ENCODE results near the gene ADGRD1.
"Not testable (repeated sequence)": the region's sequence is repeated elsewhere in the genome, so short reads cannot be mapped to it uniquely, and the experiment has no call there.

ADGRD1 gene

DNA sequence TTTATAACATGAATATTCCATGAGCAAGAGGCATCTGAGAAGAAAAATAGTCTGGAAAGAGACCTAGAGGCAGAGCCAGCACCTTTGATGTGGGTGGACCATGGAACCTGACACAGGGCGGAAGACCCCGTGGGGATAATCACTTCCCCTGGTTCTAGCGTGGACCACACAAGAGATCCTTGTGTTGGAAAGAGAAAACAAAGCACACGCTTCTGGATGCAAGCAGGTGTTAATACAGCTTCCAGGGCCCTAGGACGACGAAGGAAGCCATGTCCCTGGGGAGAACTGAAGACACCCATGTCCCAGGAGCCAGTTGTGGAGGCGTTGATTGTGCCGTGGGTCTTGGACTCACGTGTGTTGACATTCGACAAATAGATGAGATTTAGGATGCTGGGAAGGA is 102.9 kb downstream of the ADGRD1 start:
- DNase-seq (ENCODE audit: low read depth) = no peak

DNA sequence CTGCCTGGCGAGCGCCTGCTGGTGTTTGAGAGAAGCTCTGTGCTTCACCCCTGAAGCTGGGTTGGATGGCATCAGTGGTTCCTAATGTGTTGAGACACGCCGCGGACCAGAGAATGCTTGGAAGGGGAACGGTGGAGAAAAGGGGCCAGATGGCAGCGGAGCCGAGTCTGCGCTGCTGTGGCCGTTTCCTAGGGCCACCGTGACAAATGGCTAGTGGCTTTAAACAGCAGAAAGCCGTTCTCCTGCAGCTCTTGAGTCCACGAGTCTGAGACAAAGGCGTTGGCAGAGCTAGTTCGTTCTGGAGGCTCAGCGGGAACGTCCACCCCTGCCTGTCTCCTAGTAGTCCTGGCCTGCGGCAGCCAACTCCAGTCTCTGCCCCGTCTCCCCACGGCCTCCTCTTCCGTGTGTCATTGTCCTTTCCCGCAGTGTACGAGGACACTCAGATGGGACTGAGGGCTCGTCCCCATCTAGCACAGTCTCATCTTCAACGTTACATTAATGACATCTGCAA is 103.6 kb downstream of the ADGRD1 start:
- no peak for DNase-seq (ENCODE audit: low read depth)

DNA sequence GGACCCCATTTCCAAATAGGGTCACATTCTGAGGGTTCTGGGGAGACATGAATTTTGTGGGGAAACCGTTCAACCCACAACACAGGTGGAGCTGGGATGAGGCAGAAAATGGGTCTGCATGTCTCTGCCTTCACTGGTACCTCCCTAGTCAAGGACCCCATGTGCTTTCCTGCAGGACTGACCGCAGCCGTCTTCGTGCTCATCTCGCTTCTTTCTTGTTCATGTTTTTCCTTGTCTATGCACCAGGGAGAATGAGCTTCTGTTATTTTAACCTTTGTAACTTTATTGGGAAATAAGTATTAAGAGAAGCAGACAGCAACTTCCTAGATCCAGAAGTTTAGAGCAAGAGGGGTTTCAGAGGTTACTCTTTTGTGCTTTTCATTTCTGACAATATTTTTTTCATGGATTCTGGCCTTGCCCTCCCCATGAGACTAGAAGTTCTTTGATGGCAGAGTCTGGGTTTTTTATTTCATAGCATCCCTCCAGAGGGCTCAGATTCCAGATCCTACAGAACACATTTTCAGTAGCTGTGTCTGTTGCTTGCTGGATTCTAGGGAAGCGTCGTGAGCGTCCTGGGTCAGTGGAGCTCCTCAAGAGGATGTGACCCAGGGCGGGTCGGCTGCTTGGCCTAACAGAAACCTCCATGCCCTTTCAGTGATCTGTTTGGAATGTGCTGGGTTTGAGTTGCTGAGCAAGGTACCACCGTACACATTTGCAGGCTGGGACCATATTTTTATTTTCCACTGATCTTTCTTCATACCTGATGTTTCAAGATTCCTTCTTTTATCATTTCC is 104.2 kb downstream of the ADGRD1 start:
- no peak for DNase-seq (ENCODE audit: low read depth)

DNA sequence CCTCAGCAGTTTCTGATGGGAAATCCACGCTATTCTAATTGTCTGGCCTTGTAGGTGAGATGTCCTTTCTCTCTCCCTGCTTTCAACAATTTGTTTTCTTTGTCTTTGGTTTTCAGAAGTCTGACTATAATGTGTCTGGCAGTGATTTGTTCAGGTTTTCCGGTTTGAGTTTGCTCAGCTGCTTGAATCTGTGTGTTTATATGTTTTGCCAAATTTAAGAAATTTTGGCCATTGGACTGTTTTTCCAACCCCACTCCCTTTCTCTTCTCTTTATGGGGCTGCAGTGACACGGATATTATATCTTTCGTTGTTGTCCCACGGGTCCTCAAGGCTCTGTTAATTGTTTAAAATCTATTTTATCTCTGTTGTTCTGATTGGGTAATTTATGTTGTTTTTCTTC is 105.0 kb downstream of the ADGRD1 start:
- DNase-seq (ENCODE audit: low read depth) = no peak

- DNase-seq (ENCODE audit: low read depth) = no peak
These were observed 106.5 kb downstream of the ADGRD1 start for GRCh38 chr12:131060011-131060703.

GRCh38 chr12:131061041-131061806 is 107.5 kb downstream of the ADGRD1 start:
- no peak for DNase-seq (ENCODE audit: low read depth)

- DNase-seq (ENCODE audit: low read depth) = no peak
These were observed 109.7 kb downstream of the ADGRD1 start for GRCh38 chr12:131063413-131063812.

DNA sequence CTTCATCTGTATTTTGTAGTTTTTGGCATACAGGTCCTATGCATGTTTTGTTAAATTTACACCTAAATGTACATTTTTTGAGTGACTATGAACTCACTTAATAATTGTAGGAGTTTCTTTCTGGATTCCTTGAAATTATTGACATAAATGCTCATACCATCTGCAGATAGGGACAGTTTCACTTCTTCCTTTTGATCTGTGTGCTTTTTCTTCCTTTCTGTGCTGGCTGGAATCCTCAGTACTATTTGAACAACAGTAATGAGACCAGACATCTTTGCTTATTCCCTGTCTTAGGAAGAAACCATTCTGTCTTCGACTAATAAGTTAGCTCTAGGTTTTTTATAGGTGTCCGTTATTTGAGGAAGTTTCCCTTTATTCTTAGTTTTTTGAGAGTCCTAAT is 110.3 kb downstream of the ADGRD1 start:
- DNase-seq (ENCODE audit: low read depth) = no peak

DNA sequence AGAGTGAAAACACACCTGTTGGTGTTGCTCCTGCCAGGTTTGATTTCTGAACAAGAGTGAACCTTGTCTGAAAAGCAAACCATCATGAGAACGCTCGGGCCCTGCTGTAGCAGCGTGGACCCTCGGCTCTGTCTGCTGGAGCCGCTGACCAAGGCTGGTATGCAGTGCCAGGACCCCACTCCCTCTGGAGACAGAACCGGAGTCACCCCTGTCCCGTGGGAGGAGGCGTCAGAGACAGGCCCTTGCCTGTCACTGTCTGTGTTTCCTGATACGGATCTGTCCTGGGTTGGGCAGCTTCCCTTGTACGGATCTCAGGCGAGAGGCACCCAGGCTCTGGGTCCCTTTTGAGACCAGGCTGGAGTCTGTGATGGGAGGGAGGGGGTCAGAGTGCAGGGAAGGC is 111.6 kb downstream of the ADGRD1 start:
- DNase-seq (ENCODE audit: low read depth) = no peak

DNA sequence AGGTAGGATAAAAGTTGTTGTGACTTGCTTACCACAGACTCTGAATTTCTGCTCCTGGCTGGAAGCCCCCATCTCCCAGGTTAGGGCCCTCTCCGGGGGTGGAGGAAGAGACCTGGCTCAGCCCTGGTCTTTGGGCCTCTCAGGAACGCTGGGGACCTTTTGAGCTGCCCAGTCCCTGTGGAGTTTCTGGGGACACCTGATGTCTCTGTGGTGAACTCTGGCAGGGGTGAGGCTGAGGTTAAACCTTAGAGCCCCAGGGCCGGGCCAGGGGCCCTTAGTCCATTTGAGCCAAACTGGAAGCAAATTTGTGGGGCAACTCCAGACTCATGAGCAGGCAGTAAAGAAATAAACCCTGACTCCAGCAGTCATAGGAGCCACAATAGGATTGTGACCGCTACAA is 112.1 kb downstream of the ADGRD1 start:
- DNase-seq (ENCODE audit: low read depth) = no peak

DNA sequence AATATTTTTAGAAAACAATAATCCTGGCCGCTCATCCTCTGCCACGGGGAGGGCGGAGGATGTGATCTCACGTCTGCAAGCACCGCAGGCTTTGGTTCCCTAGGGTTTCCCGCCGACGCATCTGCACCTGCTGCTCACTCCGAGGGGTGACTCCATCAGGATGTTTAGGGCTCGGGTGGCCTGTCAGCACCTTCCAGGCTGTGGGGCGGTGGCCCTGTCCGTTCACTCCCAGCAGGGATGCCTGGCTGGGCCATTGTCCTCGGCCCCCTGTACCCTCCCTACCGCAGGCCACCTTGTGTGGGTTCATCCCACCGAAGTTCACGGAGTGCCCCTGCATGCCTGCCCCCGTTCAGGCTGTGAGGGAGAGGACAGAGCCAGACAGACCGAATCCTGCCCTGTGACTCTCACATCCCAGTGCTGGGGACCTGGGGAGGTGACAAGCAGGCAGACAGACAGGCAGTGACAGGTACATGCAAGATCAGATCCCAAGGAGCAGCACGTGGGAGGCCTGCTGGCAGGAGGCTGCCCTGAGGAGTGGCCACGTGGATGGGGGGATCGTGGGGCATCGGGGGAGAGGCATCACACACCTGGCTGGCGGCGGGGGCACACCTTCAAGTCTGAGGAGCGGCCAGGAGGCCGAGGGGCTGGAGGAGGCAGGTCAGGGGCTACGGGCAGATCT is 112.6 kb downstream of the ADGRD1 start:
- DNase-seq (ENCODE audit: low read depth) = no peak

DNA sequence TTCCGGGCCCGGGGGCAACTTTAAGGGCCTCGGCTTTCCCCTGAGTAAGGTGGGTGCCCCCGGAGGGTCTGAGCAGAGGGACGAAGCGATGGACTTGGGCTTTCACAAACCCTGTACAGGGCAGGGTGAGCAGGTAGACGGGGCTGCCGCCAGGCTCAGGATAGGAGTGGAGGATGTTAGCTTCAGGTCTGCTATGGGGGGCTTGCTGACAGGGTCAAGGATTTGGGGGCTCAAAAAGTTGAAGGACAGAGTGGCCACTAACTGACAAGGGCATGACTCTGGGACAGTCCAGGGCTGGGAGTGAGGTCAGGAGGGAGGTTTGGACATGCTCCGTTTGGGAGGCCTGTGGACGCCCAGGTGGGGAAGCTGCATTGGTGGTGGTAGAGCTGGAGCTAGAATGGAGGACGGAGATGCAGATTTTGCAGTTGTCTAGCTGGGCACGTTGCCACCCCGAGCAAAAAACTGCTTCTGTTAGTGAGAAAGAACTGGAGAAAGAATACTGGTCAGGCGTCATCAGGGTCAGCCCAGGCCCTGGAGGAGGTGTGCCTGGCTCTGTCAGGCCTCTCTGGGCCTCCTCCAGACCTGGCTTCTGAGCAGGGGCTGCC is 113.3 kb downstream of the ADGRD1 start:
- DNase-seq (ENCODE audit: low read depth) = no peak

GRCh38 chr12:131067981-131068851 is 114.5 kb downstream of the ADGRD1 start:
- DNase-seq (ENCODE audit: low read depth) = no peak

DNA sequence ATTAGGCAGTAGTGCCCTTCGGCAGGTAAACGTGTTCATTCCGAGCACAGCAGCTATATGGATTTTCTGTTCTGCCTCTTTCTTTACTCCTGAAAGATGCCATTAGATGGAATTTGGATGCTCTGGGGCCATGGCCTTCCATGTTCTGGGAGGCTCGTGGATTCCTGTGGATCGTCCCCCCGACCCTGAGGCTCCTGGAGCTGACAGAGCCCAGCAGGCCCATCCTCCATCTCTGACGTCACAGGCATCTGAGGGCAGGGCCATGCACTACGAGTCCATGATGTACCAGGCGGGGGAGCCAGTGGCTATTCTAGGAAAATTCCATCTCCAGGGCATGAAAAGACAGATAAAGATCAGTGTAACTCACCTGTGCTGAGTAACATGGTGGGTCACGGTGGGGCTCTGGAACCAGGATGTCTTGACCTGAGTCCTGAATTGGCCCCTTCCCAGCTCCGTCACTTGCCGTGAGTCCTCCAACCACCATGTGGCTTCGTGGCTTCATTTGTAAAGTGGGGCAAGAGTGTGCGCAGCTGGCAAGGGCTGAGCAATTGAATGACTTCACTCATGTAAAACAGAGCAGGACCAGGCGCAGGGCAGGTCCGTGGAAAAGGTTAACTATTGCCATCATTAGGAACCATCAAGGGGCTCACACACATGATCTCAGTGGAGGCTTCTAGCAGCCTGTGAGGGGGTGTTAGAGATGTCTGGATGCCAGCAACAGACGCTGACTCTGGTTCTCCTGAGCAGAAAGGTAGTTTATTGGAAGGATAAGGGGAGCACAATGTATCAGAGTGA is 115.4 kb downstream of the ADGRD1 start:
- DNase-seq (ENCODE audit: low read depth) = not testable (repeated sequence)

- not testable (repeated sequence) for DNase-seq (ENCODE audit: low read depth)
These were observed 116.4 kb downstream of the ADGRD1 start for GRCh38 chr12:131070136-131070535.

- not testable (repeated sequence) for DNase-seq (ENCODE audit: low read depth)
These were observed 117.0 kb downstream of the ADGRD1 start for GRCh38 chr12:131070668-131071067.

- not testable (repeated sequence) for DNase-seq (ENCODE audit: low read depth)
These were observed 117.6 kb downstream of the ADGRD1 start for GRCh38 chr12:131071234-131071820.

DNA sequence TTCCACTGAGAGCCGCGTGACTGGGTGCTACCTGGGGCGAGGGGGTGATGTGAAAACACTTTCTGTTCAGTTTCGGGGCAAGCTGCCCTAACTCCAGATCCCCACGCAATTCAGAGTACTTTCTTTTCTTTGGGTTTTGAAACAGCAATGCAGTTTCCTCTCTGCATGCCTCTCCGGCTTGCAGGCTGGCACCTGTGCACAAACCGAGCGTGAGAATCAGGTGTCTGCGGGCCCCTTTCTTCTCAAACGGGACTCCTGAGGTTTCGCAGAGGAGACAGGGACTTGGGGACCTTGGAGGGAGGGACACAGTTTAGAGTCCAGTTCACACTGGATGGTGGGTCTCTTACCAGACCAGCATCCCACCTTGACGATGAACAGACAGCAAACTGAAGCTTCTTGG is 118.2 kb downstream of the ADGRD1 start:
- DNase-seq (ENCODE audit: low read depth) = not testable (repeated sequence)

All from stimulated activated CD8-positive, alpha-beta memory T cell treated with anti-CD3 and anti-CD28 coated beads, Interleukin-12 subunit alpha, Interleukin-12 subunit beta, amount 100 ng/mL, for 1 hour (primary cell).